Activated effector memory CD4-positive, alpha-beta T cell treated with Interleukin-2 at 50 U/mL for 16 hours (primary cell): Measurements from ENCODE around the gene CLP1.
A peak's percentile ranks its signal among the peaks of the same experiment; 100 is the strongest.
"Not testable (repeated sequence)": the region's sequence is repeated elsewhere in the genome, so short reads cannot be mapped to it uniquely, and the experiment has no call there.

Experiments used
- DNase-seq: peaks from one replicate; pipeline ENCODE4 v3.0.0-alpha.2; 2020

Gene CLP1

DNA sequence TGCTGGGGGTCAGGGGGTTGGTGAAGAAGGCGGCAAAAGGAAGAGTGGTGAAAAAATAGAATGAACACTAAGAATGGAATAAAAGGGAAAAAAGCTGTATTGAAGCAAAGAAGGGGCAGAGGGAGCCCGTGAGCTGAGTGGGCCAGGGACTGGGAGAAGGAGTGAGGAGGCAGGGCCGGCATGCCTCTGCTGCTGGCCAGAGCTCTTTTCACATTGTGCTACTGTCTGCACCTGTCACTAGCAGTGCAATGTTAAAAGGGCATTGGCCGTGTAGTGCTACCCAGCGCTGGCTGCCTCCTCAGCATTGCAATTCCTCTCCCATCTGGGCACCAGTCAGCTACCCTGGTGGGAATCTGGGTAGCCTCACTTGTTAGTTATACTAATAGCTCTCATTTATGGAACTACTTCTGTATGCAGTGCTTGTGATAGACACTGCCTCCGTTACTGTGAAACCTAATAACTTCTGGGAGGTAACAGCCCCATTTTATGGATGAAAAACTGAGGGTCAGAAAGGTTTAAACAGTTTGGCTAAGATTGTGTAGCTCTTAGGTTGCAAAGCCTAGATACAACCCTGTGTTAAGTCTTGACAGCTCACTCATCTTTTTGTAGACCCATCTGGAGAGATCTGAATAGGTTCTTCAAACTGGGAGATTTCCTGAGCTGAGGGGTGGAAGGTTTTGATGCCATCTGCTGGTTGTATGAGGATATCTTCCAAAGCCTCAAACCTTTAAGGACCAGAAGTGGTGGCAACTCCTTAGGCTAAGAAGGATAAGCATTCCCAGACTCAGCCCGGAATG lies 16.4 kb upstream of the CLP1 start:
- no peak for DNase-seq

DNA sequence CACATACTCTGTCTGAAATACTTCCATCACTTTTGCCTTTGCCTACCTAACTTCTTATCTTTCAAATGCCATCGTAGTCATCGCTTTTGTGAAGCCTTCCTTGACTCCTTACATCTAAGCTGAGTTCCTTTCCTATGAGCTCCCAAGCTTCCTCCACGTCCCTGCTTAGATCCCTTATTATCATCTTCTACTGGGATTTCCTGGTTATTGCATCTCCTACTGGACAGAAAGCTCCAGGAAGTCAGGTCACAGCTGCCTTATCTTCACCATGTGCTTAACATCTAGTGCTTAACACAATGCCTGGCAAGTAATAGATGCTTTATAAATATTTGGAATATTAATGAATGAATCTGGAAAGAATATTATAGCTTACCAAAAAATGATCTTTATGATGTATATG lies 13.8 kb upstream of the CLP1 start:
- no peak for DNase-seq

DNA sequence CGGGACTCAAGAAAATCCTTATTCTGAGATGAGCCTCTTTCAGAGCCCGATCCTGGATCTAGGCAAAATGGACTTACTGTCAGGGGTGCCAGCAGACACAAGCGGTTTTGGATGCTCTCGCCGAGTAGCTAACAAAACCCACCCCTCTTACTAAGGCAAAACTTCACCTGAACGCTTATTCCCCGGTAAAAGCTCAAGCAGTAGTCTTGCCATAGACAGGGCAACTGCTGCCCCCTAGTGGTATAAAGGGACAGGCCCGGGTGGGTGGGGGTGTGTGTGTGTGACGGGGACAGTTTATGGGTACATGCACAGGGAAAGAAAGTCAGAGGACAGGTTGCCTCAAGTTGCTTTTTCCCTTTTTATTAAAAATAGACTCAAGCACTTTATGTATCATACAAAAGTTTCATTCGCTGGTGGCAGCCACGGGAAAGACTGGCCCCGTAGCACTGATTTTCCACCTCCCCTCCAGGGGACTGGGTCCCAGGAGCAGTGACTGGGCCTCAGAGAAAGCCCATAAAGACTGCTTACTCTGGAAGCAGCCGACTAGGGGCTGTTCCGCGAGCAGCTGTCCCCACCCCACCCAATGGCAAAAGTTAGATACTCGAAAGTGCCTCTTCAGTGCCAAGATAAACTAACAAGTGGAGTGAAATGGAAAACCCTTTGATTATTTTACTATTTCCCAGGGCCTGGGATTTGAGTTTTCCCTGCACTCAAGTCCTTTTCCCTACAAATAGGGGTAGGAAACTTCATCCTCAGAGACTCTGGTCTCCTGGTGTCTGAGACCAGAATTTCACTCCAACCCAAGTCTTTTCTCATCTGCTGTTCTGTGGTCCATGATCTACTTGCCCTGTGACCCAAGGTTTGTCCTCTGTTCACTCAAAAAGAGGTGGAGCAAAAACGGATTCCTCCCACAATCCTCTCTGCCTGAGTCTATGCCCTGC lies 12.5 kb upstream of the CLP1 start:
- peak; percentile 70 for DNase-seq

DNA sequence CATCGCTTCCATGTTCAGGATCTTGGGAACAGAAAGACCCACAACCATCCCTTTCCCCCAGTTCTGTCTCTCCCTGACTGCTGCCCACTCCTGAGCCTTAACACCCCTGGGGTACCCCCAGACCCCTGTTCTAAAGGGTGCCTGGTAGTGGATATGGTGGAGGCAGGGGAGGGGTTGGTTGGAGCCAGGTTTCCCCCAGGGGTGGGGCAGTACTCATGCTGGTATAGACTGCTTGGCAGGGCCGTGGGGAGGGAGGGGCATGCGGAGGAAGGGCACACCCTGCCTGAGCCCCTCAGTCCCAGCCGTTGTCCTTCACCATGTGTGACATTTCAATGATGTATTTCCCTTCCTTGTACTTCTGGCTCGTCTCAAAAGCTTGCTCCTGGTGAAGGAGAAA lies 11.9 kb upstream of the CLP1 start:
- DNase-seq, result no peak

DNA sequence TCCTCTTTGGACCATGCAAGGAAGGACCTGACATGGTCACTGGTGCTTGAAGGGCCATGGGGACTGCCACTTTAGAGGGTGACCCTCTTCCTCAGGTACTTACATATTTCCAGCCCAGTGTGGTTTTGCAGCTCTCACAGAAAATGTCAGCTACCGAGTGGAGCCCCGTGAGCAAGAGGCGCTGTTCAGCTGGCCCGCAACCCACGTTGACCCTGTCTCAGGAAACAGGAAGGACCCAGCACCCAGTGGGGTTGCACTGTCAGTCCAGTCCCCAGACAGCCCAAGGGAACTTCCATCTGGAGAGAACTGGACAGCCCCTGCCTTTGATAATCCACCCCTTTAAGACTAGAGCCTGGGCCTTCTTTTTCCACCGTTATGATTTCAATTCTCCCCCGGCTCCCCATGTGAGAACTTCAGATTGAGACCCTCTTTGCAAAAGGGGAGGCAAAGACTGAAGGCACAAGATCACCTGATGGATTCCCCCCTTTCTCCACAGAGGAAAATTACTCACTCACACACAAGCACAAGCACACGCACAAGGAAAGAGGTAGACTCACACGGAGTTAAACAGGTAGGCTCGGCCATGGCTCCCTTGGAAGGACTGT lies 11.3 kb upstream of the CLP1 start:
- DNase-seq, result no peak

DNA sequence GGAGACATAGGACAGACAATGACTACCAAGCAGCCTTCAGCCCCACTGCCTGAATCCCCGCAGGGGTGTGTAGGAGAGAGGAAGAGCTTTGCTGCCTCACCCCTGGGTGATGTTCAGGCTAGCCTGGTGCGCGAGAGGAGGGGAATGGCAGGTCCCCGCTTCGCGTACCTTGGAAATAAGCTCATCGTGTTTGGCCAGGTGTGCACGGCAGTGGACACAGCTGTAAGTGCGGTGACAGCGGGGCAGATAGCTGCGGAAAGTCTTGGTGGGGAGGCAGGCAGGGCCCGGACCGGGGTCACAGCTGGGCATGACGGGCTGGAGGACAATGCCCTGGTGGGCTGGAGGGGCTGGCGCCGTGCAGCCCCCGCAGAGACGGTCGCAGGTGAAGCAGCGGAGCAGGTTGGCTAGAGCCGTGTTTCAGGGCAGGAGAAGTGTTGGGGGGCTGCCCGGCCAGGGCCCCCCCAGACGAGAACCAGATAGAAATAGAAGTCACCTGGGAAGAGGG lies 10.7 kb upstream of the CLP1 start:
- DNase-seq, result no peak

DNA sequence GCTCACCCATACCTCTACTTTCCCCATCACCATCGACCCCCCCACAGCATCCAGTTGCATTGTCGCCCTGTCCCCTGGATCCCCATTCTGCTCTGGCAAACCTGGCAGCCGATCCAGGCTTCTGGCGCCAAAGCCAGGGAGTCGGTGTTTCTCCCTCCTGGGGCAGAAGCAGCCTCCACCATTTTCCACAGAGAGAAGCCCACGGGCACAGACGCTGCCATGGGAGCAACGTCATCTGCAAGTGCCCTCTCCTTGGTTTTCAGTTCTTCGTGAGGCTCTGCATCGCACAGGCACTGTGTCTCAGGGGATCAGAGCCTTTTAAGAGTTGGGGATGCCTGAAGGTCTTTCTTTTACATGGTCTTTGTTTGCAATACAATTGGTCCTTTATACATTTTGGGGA lies 10.2 kb upstream of the CLP1 start:
- no peak for DNase-seq

DNA sequence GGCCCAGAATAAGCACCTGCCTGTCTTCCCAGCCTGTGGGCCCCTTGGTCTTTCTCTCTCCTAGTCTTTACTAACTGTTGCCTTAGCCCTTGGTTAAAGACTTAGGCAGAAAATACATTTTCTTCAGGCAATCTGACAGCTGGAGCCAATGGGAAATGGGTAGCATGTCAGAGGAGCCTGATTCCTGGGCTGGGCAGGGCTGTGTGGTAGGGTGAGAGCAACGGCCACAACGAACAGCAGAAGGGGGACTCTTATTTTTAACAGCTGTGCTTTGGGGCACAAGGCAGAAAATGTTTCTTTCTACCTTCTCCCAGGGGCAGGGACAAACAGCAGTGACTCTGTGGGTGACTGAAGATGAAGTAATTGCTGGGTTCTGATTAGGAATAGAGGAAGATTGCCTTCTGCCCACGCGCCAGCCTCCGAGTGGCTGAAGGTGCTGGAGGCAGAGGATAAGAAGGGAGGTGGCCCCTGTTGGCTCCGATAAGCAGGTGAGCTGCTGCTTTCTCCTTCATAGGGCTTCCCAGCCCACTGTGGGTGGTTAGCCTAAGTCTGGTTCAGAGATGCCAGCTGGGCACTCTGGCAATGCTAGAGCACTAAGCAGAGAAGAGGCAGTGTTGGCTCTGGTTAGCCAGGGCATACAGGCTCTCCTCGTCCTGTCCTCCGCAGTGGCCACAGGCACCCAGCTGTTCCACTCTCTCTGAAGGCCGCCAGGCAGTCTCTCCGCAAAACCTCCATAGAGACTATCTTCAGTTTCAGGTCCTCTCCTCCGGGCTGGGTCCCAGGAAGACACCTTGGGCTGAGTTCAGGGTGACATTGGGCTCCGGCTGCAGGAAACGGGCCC lies 9.4 kb upstream of the CLP1 start:
- no peak for DNase-seq

DNA sequence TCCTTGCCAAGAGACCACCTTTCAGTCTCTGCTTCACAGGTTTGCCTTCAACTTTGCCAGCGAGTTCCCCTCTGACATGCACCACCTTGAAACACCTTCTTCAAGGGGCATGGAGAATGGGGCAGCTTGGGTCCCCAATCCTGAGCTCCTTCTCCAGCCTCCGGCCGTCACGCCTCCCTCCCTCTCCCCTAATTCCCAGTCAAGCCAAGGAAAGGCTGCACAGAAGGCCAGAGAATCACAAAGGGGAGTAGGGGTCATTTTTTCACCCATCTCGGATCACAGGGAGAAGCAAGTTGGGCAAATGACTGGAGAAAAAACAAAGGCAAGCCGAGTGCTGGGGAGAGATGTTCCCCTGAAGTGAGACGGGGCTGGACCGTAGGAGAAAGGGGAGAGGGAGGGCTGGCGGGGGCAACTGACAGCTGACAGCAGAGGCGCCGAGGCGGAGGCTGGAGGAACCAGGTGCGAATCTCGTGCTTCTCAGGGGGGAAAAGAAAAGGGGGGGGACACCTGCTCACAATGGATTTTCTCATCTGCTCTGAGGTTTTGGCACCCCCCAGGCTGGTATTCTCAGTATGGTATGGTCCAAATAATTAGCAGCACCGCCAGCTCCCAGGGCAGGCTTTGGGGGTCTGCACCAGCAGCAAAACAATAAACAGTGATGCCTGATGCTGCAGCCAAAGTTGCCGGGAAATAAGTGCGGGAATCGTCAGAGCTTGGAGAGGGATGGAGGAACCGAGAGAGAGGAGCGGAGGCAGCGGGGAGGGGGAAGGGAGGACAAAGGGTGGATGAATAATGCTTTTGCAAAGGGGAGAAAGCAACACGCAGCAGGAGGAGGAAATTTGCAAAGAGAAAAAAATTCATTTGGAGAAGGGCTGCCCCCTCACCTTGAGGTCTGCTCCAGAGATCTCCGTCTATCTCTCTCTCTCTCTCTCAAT lies 8.5 kb upstream of the CLP1 start:
- no peak for DNase-seq

DNA sequence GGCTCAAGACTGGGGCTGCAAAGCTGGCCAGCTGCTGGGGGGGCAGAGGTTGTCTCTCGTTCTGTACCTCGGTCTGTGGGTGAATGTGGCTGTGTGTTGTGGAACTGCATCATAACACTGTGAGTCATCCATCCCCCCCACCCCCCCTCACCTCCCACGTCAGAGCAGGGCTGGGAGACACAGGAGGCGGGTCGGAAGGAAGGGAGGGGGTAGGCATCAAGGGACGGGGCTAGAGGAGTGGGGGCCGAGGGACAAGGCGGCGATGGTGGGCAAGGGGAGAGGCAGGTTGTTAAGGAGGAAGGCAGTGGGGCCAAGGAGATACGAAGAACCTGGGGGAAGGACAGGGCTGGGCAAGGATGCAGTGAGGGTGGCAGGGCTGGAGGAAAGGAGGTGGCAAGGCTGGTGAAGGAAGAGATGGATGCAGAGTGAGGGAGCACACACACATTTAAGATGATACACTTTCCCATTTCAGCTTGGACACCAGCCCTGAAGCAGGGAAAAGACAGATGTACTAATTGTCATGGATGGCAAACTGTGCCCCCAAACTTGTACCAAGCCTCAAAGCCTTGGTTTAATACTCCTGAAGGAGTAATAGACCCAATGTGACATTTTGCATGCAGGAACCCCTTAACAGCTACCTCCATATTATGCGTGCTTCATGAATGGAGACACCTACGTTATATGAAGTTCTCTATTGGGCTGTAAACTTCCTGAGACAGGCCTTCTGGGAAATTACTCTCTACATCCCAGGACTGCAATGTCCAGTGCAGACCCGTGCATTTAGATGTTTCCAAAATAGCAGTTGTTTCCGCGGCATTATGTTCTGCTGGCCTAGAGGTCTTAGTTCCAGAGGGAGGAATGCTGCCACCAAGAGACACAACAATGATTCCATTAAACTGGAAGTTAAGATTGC lies 7.5 kb upstream of the CLP1 start, which contains the start of gene YPEL4:
Gene YPEL4, minus strand, starts transcription at position 87 of the 913 bp plus-strand sequence. CDS start 2,805 bp downstream, outside the sequence.
- DNase-seq, result peak; percentile 64

DNA sequence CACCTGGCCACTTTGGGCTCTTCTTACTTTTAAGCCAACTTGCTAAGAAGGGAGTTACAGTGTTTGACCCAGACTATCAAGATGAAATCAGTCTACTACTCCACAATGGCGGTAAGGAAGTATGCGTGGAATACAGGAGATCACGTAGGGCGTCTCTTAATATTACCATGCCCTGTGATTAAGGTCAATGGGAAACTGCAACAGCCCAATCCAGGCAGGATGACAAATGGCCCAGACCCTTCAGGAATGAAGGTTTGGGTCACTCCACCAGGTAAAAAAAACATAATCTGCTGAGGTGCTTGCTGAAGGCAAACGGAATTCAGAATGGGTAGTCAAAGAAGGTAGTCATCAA lies 6.8 kb upstream of the CLP1 start:
- DNase-seq, result no peak

DNA sequence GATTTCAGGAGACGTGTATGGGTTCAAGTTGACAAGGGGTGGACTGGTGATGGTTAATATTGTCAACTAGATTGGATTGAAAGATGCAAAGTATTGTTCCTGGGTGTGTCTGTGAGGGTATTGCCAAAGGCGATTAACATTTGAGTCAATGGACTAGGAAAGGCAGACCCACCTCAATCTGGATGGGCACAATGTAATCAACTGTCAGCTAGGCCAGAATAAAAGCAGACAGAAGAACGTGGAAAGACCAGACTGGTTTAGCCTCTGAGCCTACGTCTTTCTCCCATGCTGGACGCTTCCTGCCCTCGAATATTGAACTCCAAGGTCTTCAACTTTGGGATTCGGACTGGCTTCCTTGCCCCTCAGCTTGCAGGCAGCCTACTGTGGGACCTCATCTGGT lies 6.2 kb upstream of the CLP1 start:
- DNase-seq, result no peak

DNA sequence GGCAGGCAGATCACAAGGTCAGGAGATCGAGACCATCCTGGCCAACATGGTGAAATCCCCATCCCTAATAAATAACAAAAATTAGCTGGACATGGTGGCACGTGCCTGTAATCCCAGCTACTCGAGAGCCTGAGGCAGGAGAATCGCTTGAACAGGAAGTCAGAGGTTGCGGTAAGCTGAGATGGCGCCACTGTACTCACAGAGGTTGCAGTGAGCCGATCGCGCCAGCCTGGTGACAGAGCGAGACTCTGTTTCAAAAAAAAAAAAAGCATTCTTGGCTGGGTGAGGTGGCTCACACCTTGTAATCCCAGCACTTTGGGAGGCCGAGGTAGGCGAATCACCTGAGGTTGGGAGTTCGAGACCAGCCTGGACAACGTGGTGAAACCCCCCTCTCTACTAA lies 5.3 kb upstream of the CLP1 start:
- DNase-seq, result not testable (repeated sequence)

DNA sequence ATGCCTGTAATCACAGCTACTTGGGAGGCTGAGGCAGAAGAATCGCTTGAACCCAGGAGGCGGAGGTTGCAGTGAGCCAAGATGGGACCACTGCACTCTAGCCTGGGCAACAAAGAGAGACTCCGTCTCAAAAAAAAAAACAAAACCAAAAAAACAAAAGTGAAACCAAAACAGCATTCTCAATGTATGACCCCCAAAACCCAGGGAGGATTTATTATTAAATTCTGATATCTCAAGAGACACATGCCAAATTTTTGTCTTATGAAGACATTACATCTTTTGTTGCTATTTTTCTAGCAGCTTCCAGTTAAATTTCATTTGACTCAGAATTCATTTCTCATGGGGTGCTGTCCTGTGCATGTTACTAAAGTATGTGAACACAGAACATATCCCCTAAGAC lies 4.9 kb upstream of the CLP1 start:
- DNase-seq, result no peak

DNA sequence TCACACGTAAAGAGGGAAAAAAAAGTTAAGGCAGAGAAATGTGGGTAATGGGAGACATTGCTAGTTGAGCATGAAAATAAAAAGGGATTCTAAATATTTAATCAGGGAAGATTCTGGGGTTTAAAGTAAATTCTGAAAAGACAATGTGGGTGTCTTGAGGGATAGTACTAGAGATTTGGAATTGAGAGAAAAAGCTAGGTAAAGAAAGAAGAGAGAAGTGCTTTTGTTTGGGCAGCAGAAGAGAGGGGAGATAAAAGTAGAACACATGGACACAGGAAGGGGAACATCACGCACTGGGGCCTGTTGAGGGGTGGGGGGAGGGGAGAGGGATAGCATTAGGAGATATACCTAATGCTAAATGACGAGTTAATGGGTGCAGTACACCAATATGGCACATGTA lies 4.4 kb upstream of the CLP1 start:
- no peak for DNase-seq

DNA sequence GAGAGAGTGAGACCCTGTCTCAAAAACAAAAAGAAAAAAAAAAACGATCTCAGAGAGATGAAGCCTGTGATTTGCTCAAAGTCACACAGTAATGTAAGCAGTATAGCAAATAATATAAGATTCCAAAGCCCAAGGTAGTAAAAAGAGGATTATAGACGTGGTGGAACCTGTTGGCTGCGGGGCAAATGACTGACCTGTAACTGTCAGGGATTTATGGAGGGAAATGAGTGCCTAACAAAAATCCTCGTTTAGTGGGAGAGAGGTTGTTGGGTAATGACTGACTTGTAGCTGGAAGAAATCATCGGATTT lies 723 bp upstream of the CLP1 start:
- no peak for DNase-seq

DNA sequence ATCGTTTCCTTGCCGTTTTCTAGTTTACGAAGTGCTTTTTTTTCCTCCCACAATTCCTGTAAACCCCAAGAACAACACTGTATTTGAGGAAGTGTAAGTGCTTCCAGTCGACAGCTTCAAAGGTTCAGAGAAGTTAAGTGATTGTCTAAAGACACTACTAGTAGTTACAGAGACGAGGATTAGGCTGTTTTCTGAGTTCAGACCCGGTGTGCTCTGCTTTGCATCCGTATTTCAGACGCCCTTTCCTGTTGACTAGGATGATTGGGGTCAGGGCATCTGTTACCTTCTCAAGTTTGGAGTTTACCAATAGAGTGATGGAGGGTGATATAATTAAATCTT lies 430 bp downstream of the CLP1 start:
- DNase-seq, result no peak

DNA sequence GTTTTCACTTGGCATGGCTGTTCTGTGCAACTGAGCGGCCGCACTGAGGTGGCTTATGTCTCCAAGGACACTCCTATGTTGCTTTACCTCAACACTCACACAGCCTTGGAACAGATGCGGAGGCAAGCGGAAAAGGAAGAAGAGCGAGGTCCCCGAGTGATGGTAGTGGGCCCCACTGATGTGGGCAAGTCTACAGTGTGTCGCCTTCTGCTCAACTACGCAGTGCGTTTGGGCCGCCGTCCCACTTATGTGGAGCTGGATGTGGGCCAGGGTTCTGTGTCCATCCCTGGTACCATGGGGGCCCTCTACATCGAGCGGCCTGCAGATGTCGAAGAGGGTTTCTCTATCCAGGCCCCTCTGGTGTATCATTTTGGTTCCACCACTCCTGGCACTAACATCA lies 2.1 kb downstream of the CLP1 start:
- DNase-seq, result no peak

DNA sequence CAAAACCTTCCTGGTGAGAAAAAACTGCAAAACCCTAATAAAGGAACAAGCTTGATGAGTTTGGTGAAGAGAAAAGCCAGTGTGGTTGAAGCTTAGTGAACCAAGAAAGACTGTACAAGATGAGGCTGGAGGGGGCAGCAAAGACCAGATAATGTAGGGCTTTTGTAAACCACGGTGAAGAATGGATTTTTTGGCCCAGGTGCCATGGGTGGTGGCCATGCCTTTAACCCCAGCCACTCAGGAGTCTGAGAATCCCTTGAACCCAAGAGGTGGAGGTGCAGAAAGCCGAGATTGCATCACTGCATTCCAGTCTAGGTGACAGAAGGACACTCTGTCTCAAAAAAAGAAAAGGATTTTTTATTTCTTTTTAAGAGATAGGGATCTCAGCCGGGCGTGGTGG lies 5.3 kb downstream of the CLP1 start:
- no peak for DNase-seq

DNA sequence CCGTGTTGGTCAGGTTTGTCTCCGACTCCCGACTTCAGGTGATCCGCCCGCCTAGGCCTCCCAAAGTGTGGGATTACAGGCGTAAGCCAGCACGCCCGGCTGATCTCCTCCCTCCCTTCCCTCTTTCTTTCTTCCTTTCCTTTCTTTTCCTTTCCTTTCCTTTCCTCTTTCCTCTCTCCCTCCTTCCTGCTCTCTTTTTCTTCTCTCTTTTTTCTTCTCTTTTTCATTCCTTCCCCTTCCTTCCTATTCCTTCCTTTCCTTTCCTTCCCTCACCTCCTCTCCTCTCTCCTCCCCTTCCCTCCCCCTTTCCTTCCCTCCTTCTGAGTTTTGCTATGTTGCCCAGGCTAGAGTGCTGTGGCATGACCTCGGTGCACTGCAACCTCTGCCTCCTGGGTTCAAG lies 6.4 kb downstream of the CLP1 start:
- no peak for DNase-seq
